BE2C (cell line): ENCODE results near the gene SERGEF.
"Not testable (repeated sequence)": the region's sequence is repeated elsewhere in the genome, so short reads cannot be mapped to it uniquely, and the experiment has no call there.

Source experiments
- DNase-seq: peaks from one replicate; pipeline ENCODE4 v3.0.0-alpha.2; 2020
- H3K27me3 ChIP-seq: fragments of 250-450 bp; sonication (Bioruptor Pico); 2 replicates; pipeline ENCODE4 v1.5.1; 2020; ENCODE audit warnings: mild to moderate bottlenecking
- H3K36me3 ChIP-seq: fragments of 250-450 bp; sonication (Bioruptor Pico); 2 replicates; pipeline ENCODE4 v1.5.1; 2020; ENCODE audit warnings: mild to moderate bottlenecking
- H3K4me1 ChIP-seq: fragments of 250-450 bp; sonication (Bioruptor Pico); 2 replicates; pipeline ENCODE4 v1.5.1; 2020
- H3K4me3 ChIP-seq: 2 replicates; pipeline ENCODE4 v1.5.1; 2011; ENCODE audit warnings: low read depth, low read length
- H3K9me3 ChIP-seq: fragments of 250-450 bp; sonication (Bioruptor Pico); 2 replicates; pipeline ENCODE4 v1.5.1; 2020
- CTCF ChIP-seq: IDR thresholded peaks from 2 replicates; pipeline ENCODE4 v1.5.1; 2012; ENCODE audit warnings: mild to moderate bottlenecking, low read depth, low read length

SERGEF gene

DNA sequence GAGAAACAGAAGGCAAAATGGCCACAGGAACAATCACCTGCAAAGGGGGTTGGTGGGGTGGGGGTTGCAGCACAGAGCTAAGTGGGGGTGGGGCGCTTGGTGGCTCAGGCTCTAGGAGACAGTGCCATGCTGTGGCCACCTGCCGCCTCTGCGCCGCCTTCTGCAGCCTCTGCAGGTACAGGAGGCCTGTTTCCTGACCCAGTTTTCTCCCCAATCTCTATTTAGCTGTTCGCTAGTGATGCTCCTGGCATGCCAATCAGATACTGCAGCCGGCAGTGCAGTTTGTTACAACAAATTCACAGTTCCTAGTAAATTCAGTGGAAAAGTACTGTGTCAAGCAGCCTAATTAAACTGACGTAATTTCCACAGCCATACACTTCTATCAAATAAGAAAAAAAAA lies 106.4 kb downstream of the SERGEF start:
- no peaks in the 10 kb centered on the region for H3K36me3 ChIP-seq
- no peaks in the 10 kb centered on the region for H3K27me3 ChIP-seq
- no peak for TF ChIP-seq CTCF
- no peaks in the 10 kb centered on the region for H3K4me1 ChIP-seq
- H3K9me3 ChIP-seq: no peaks in the 10 kb centered on the region
- DNase-seq: peak; percentile 62
- H3K4me3 ChIP-seq: no peak overlapping the region

DNA sequence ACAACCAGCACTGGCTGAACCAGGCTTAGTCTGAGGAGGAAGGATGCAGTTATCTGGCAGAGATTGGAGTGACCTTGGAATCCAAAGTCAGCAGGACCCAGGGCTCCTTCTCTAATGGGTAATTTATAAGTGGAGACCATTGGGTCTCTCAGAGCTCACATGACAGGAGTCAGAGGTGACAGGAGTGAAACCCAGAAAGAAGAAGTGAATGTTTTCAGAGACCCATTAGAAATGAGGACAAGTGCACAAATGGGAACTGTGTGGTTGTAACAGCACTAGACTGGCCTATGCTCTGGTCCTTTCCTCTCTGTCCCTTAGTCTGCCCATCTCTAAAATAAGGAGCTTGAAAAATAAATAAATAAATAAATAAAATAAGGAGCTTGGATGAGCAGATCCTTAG lies 107.4 kb downstream of the SERGEF start:
- Histone ChIP-seq H3K9me3 (no peaks in the 10 kb centered on the region), H3K27me3 (no peaks in the 10 kb centered on the region), H3K36me3 (no peaks in the 10 kb centered on the region), H3K4me1 (no peaks in the 10 kb centered on the region), H3K4me3 (no peak overlapping the region)
- no peak for DNase-seq
- no peak for TF ChIP-seq CTCF

DNA sequence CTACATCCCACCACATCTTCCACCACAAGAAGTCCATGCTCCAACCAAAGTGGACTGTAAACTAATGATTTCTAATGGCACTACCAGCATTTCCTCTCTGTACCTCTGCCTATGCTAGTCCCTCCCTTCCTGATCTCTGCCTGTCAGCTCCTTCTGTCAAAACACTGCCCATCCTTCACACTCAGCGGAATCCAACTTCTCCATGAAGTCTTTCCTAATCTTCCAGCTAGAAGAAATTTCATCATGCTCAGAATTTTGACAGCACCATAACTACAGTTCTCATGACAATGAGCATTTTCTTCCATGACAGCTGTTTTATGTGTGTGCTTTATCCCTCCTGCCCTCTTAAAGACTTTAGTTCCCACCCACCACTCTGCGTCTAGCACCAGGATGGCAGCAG lies 111.4 kb downstream of the SERGEF start:
- no peak for TF ChIP-seq CTCF
- Histone ChIP-seq H3K36me3 (no peaks in the 10 kb centered on the region), H3K9me3 (no peaks in the 10 kb centered on the region), H3K4me3 (no peak overlapping the region), H3K27me3 (no peaks in the 10 kb centered on the region), H3K4me1 (peaks cover 4% of the 10 kb centered on the region)
- DNase-seq: no peak

- TF ChIP-seq CTCF: no peak
- no peak for DNase-seq
- no peaks in the 10 kb centered on the region for H3K27me3 ChIP-seq
- no peaks in the 10 kb centered on the region for H3K36me3 ChIP-seq
- H3K4me1 ChIP-seq: peaks cover 4% of the 10 kb centered on the region
- H3K4me3 ChIP-seq: no peak overlapping the region
- H3K9me3 ChIP-seq: no peaks in the 10 kb centered on the region
These were observed 114.1 kb downstream of the SERGEF start for GRCh38 chr11:17898782-17899181.

GRCh38 chr11:17898071-17898470 lies 114.8 kb downstream of the SERGEF start:
- Histone ChIP-seq H3K9me3 (no peaks in the 10 kb centered on the region), H3K4me1 (peaks cover 4% of the 10 kb centered on the region), H3K27me3 (no peaks in the 10 kb centered on the region), H3K4me3 (no peak overlapping the region), H3K36me3 (no peaks in the 10 kb centered on the region)
- DNase-seq: no peak
- no peak for TF ChIP-seq CTCF

GRCh38 chr11:17897495-17897894 lies 115.4 kb downstream of the SERGEF start:
- H3K9me3 ChIP-seq: no peaks in the 10 kb centered on the region
- no peak overlapping the region for H3K4me3 ChIP-seq
- no peaks in the 10 kb centered on the region for H3K36me3 ChIP-seq
- H3K27me3 ChIP-seq: no peaks in the 10 kb centered on the region
- DNase-seq: no peak
- TF ChIP-seq CTCF: no peak
- H3K4me1 ChIP-seq: peaks cover 4% of the 10 kb centered on the region

DNA sequence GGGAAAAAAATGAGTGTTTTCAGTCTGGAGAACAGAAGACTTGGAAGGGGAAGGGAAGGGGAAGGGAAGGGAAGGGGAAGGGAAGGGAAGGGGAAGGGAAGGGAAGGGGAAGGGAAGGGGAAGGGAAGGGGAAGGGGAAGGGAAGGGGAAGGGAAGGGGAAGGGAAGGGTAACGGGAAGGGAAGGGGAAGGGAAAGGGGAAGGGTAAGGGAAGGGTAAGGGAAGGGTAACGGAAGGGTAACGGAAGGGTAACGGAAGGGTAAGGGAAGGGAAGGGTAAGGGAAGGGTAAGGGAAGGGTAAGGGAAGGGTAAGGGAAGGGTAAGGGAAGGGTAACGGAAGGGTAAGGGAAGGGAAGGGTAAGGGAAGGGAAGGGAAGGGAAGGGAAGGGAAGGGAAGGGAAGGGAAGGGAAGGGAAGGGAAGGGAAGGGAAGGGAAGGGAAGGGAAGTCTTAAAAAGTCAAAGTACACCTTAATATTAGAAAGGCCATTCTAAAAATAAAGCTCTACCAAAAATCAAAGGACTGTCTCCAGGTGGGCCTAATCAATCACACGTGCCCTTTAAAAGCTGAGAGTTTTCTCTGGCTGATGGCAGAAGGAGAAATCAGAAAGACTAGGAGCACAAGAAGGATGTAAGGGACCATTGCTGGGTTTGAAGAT lies 116.2 kb downstream of the SERGEF start:
- H3K27me3 ChIP-seq: not testable (repeated sequence)

More for the DNA sequence above, 116.2 kb downstream of the SERGEF start:
- not testable (repeated sequence) for H3K4me3 ChIP-seq, H3K9me3 ChIP-seq, H3K36me3 ChIP-seq, DNase-seq, H3K4me1 ChIP-seq
